ENCODE results near the gene USP32. TPM values are rescaled to one million over a fixed set of nuclear protein-coding genes. Genes with fewer than 3 reads are reported as not detected.
"Not testable (repeated sequence)": the region's sequence is repeated elsewhere in the genome, so short reads cannot be mapped to it uniquely, and the experiment has no call there.

The USP32 gene
- total RNA-seq, 2 donors from 2014 or later = 32.7 to 42.2 TPM

DNA sequence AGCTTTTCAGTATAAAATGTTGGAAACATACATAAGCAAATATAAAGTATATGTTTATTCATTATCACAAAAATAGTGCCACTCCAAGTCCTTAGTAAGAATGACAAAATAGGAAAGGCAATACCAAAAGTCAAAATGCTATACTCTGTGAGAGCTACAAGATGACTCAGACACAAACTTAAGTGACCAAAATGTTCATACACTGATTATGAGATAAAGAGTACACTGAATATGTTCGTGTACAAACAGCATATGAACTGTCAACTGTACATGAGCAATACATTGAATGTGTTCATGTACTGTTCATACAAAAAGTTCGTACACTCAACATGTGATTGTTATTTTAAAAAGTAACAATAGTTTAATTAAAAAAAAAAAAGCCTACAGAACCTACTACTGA, 138.9 kb downstream of the USP32 start:
- H3K9me3 Mint-ChIP-seq = no peaks in the 10 kb centered on the region

GRCh38 chr17:60252459-60252858, 139.5 kb downstream of the USP32 start:
- Mint-ChIP-seq H3K9me3 (no peaks in the 10 kb centered on the region), H3K27me3 (no peaks in the 10 kb centered on the region), H3K4me3 (no peak overlapping the region)

More for the DNA sequence above, 138.9 kb downstream of the USP32 start:
- H3K27me3 Mint-ChIP-seq = no peaks in the 10 kb centered on the region
- no peak overlapping the region for H3K27ac Mint-ChIP-seq
- no peak for ATAC-seq (replicated peaks)
- peaks cover 4% of the 10 kb centered on the region for H3K4me1 Mint-ChIP-seq
- no peak overlapping the region for H3K4me3 Mint-ChIP-seq
- peaks cover 68% of the 10 kb centered on the region for H3K36me3 Mint-ChIP-seq (ENCODE audit: low read depth)

GRCh38 chr17:60249290-60249826, 142.6 kb downstream of the USP32 start:
- H3K4me3 Mint-ChIP-seq = no peak overlapping the region
- H3K9me3 Mint-ChIP-seq = no peaks in the 10 kb centered on the region
- H3K36me3 Mint-ChIP-seq (ENCODE audit: low read depth) = peaks cover 39% of the 10 kb centered on the region
- no peak for ATAC-seq (replicated peaks)
- no peaks in the 10 kb centered on the region for H3K27me3 Mint-ChIP-seq
- H3K4me1 Mint-ChIP-seq = no peaks in the 10 kb centered on the region
- no peak overlapping the region for H3K27ac Mint-ChIP-seq

More at GRCh38 chr17:60252459-60252858, 139.5 kb downstream of the USP32 start:
- ATAC-seq (replicated peaks) = no peak
- Mint-ChIP-seq H3K4me1 (peaks cover 4% of the 10 kb centered on the region), H3K27ac (no peak overlapping the region), H3K36me3 (ENCODE audit: low read depth) (peaks cover 63% of the 10 kb centered on the region)

DNA sequence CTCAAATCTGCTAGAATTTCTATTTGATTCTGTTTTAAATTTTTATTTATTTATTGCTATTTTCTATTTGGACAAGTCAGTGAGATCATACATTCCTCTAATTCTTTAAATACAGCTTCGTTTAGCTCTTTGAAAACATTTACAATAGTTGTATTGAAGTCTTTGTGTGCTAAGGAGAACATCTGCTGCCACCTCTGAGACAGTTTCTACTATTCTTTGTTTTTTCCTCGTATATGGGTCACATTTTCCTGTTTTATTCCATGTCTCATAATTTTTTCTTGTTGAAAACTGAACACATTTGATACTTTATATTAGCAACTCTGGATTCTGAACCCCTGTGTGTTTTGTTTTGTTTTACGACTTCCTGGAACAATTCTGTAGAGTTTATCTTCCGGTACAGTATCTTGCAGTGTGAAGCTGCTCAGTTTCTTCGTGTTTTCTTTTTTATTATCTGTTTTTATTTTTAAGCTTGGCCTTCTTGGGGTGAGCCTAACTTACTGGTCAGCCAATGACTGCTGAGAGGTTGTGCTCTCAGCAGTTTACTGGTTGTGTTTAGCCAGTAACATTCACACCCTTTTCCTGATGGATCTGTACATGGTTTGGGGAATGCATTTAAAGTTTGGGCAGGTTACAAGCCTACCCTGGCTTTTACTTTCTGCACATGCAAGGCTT, 143.2 kb downstream of the USP32 start:
- no peak for ATAC-seq (replicated peaks)
- H3K27ac Mint-ChIP-seq = no peak overlapping the region
- peaks cover 35% of the 10 kb centered on the region for H3K36me3 Mint-ChIP-seq (ENCODE audit: low read depth)
- H3K27me3 Mint-ChIP-seq = no peaks in the 10 kb centered on the region
- no peak overlapping the region for H3K4me3 Mint-ChIP-seq
- no peaks in the 10 kb centered on the region for H3K4me1 Mint-ChIP-seq
- no peaks in the 10 kb centered on the region for H3K9me3 Mint-ChIP-seq

DNA sequence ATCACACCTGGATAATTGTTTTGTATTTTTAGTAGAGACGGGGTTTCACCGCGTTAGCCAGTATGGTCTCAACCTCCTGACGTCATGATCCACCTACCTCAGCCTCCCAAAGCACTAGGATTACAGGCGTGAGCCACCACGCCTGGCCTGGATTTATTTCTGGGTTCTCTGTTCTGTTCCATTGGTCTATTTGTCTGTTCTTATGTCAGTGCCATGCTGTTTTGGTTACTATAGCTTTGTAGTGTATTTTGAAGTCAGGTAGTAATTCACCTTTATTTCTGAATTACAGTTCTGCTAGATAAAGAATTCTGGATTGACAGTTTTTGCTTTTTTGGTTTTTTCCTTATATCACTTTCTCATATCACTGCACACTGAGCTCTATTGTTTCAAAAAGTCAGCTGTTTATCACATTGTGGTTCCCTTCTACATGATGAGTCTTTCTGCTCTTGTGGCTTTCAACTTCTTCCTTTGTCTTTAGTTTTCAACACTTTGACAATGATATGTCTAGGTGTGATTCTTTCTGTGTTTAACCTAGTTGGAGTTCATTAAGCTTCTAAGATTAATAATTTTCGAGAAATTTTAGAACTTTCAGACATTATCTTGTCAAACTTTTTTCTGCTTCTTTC, 144.0 kb downstream of the USP32 start:
- Mint-ChIP-seq H3K27me3 (no peaks in the 10 kb centered on the region), H3K27ac (no peak overlapping the region), H3K9me3 (no peaks in the 10 kb centered on the region), H3K36me3 (ENCODE audit: low read depth) (peaks cover 30% of the 10 kb centered on the region), H3K4me3 (no peak overlapping the region), H3K4me1 (no peaks in the 10 kb centered on the region)
- no peak for ATAC-seq (replicated peaks)

DNA sequence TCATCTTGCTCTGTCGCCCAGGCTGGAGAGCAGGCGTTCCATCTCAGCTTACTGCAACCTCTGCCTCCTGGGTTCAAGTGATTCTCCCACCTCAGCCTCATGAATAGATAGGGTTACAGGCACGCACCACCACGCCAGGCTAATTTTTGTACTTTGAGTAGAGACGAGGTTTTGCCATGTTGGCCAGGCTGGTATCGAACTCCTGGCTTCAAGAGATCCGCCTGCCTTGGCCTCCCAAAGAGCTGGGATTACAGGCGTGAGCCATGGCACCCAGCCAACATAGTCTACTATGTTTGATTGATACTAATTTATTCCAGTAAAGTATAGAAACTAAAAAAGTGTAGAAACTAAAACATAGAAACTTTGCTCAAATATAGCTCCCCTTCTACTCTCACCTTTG, 147.3 kb downstream of the USP32 start:
- H3K36me3 Mint-ChIP-seq (ENCODE audit: low read depth) = peaks cover 17% of the 10 kb centered on the region
- no peak overlapping the region for H3K27ac Mint-ChIP-seq
- H3K4me3 Mint-ChIP-seq = no peak overlapping the region
- no peaks in the 10 kb centered on the region for H3K27me3 Mint-ChIP-seq
- peaks cover 5% of the 10 kb centered on the region for H3K9me3 Mint-ChIP-seq
- no peak for ATAC-seq (replicated peaks)
- no peaks in the 10 kb centered on the region for H3K4me1 Mint-ChIP-seq

DNA sequence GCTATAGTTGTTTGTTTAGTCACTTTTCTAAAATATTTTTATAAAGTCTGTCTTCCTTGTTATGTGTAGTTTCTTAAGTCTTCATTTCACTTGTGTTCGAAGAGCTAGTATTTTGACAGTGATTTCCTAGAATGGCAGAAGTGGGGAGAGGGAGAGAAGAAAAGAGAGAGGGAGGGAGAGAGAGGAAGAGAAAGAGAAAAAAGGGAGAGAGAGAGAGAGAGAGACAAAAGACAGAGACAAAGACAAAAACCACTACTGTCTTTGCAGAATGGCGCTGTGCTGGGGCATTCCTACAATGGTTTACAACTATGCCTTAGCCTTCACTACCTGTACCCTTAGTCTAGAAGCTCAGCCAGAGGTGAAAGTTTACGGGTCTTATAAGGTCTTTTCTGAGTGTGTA, 151.6 kb downstream of the USP32 start:
- H3K27me3 Mint-ChIP-seq = no peaks in the 10 kb centered on the region
- ATAC-seq (replicated peaks) = no peak
- H3K4me3 Mint-ChIP-seq = no peak overlapping the region
- no peaks in the 10 kb centered on the region for H3K4me1 Mint-ChIP-seq
- H3K9me3 Mint-ChIP-seq = peaks cover 5% of the 10 kb centered on the region
- no peak overlapping the region for H3K27ac Mint-ChIP-seq
- H3K36me3 Mint-ChIP-seq (ENCODE audit: low read depth) = peaks cover 15% of the 10 kb centered on the region

DNA sequence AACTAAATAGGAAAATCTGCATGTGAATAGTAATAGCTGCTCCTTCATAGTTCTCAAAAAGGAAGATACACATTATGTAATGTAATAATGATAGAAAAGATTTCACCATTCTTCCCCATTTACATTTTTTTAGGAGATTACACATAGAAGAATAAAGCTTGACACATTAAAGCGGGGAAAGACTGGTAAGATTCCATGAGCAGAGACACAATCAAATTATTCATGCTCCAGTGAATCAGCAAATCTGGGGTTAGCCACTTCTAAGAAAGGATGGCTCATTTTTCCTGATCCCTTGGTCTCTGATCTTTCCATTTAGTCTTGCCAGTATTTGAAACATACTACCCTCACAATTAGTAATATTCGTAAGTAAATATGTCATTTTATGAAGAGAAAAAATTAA, 160.2 kb downstream of the USP32 start:
- no peaks in the 10 kb centered on the region for H3K9me3 Mint-ChIP-seq
- ATAC-seq (replicated peaks) = peak; percentile 49
- no peaks in the 10 kb centered on the region for H3K4me1 Mint-ChIP-seq
- no peak overlapping the region for H3K4me3 Mint-ChIP-seq
- H3K36me3 Mint-ChIP-seq (ENCODE audit: low read depth) = peaks cover 17% of the 10 kb centered on the region
- peak overlapping the region; percentile 35 for H3K27ac Mint-ChIP-seq
- H3K27me3 Mint-ChIP-seq = no peaks in the 10 kb centered on the region

DNA sequence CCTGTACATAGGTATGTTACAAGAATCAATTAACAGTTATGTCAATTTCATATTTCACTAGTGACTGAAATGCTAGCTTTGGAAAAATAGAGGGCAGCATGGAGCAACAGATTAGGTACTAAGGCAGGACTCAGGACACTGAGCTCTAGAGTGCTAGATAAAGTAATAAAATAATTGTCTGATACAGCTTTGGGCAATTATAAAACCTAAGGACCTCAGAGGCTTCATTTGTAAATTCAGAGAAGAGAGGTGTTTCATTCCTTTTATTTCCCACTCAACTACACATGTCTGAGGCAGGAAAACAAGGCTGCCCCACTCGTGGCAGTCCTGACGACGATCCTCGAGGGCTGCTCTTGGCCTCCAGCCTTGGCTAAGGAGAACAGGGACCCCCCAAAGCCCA, 160.7 kb downstream of the USP32 start:
- no peaks in the 10 kb centered on the region for H3K4me1 Mint-ChIP-seq
- ATAC-seq (replicated peaks) = no peak
- H3K27ac Mint-ChIP-seq = peak overlapping the region; percentile 35
- peaks cover 17% of the 10 kb centered on the region for H3K36me3 Mint-ChIP-seq (ENCODE audit: low read depth)
- H3K4me3 Mint-ChIP-seq = no peak overlapping the region
- no peaks in the 10 kb centered on the region for H3K27me3 Mint-ChIP-seq
- H3K9me3 Mint-ChIP-seq = no peaks in the 10 kb centered on the region

- ATAC-seq (replicated peaks) = no peak
- Mint-ChIP-seq H3K4me1 (no peaks in the 10 kb centered on the region), H3K36me3 (ENCODE audit: low read depth) (peaks cover 16% of the 10 kb centered on the region), H3K4me3 (no peak overlapping the region), H3K27me3 (no peaks in the 10 kb centered on the region), H3K9me3 (no peaks in the 10 kb centered on the region), H3K27ac (no peak overlapping the region)
These were observed 161.6 kb downstream of the USP32 start for GRCh38 chr17:60230358-60230757.

GRCh38 chr17:60229188-60229802, 162.6 kb downstream of the USP32 start:
- Mint-ChIP-seq H3K9me3 (no peaks in the 10 kb centered on the region), H3K27me3 (no peaks in the 10 kb centered on the region), H3K4me1 (no peaks in the 10 kb centered on the region), H3K36me3 (ENCODE audit: low read depth) (peaks cover 18% of the 10 kb centered on the region), H3K27ac (no peak overlapping the region), H3K4me3 (no peak overlapping the region)
- no peak for ATAC-seq (replicated peaks)

- H3K27me3 Mint-ChIP-seq; ATAC-seq (replicated peaks); H3K4me1 Mint-ChIP-seq: not testable (repeated sequence)
These were observed 164.7 kb downstream of the USP32 start for GRCh38 chr17:60227276-60227675.

GRCh38 chr17:60224064-60224463, 167.9 kb downstream of the USP32 start:
- no peak overlapping the region for H3K4me3 Mint-ChIP-seq
- peaks cover 64% of the 10 kb centered on the region for H3K36me3 Mint-ChIP-seq (ENCODE audit: low read depth)
- no peak for ATAC-seq (replicated peaks)
- H3K4me1 Mint-ChIP-seq = no peaks in the 10 kb centered on the region
- H3K9me3 Mint-ChIP-seq = no peaks in the 10 kb centered on the region
- H3K27ac Mint-ChIP-seq = no peak overlapping the region
- H3K27me3 Mint-ChIP-seq = no peaks in the 10 kb centered on the region

More at GRCh38 chr17:60227276-60227675, 164.7 kb downstream of the USP32 start:
- H3K4me3 Mint-ChIP-seq, H3K27ac Mint-ChIP-seq, H3K9me3 Mint-ChIP-seq: not testable (repeated sequence)
- peaks cover 38% of the 10 kb centered on the region for H3K36me3 Mint-ChIP-seq (ENCODE audit: low read depth)

DNA sequence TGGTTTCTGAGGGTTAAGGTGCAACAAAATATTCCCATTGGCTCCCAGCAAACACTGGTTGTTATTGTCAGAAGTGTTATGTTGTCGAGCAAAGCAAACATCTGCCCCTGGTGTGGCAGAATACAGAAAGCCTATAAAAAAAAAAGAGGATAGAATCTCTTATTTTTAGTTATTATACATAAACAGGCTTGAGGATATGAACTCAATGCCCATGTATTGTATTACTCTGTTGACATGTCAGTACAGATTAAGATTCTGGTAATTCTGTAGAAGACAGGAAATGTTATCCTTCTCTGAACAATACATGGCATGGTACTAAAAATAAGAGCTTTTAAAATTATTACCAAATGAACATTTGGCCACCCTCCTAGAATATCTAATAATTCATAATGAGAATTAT, 168.5 kb downstream of the USP32 start:
- Mint-ChIP-seq H3K9me3 (no peaks in the 10 kb centered on the region), H3K4me3 (no peak overlapping the region), H3K27me3 (no peaks in the 10 kb centered on the region), H3K36me3 (ENCODE audit: low read depth) (peaks cover 70% of the 10 kb centered on the region), H3K27ac (no peak overlapping the region), H3K4me1 (no peaks in the 10 kb centered on the region)
- no peak for ATAC-seq (replicated peaks)

GRCh38 chr17:60218774-60219173, 173.2 kb downstream of the USP32 start:
- H3K9me3 Mint-ChIP-seq; H3K27ac Mint-ChIP-seq; H3K4me3 Mint-ChIP-seq; H3K4me1 Mint-ChIP-seq; ATAC-seq (replicated peaks); H3K27me3 Mint-ChIP-seq: not testable (repeated sequence)
- H3K36me3 Mint-ChIP-seq (ENCODE audit: low read depth) = peaks cover 54% of the 10 kb centered on the region
